WERI-Rb-1 (cell line): ENCODE results near the gene PXYLP1.

Experiments used
- DNase-seq: peaks from one replicate; pipeline ENCODE4 v3.0.0-alpha.2; 2020
- H3K27ac ChIP-seq: fragments of 250-450 bp; sonication (Bioruptor Pico); 2 replicates; pipeline ENCODE4 v1.5.1; 2020; ENCODE audit warnings: mild to moderate bottlenecking, moderate library complexity
- H3K27me3 ChIP-seq: fragments of 250-450 bp; sonication (Bioruptor Pico); 2 replicates; pipeline ENCODE4 v1.5.1; 2021; ENCODE audit warnings: mild to moderate bottlenecking, low read depth, moderate library complexity; ENCODE audit not compliant: insufficient read depth, severe bottlenecking
- H3K36me3 ChIP-seq: fragments of 250-450 bp; sonication (Bioruptor Pico); 2 replicates; pipeline ENCODE4 v1.5.1; 2020; ENCODE audit warnings: mild to moderate bottlenecking, moderate library complexity
- H3K4me3 ChIP-seq: 2 replicates; pipeline ENCODE4 v1.5.1; 2011; ENCODE audit warnings: low read depth, mild to moderate bottlenecking, control low read depth, low read length
- H3K9me3 ChIP-seq: fragments of 250-450 bp; sonication (Bioruptor Pico); 2 replicates; pipeline ENCODE4 v1.5.1; 2021; ENCODE audit warnings: mild to moderate bottlenecking, moderate library complexity; ENCODE audit not compliant: severe bottlenecking
- TF ChIP-seq, protein P1 (sequence below): IDR thresholded peaks from 2 replicates; pipeline ENCODE4 v1.5.1; 2011; ENCODE audit warnings: low read depth, mild to moderate bottlenecking, control low read depth, inconsistent platforms, low read length

The PXYLP1 gene

DNA sequence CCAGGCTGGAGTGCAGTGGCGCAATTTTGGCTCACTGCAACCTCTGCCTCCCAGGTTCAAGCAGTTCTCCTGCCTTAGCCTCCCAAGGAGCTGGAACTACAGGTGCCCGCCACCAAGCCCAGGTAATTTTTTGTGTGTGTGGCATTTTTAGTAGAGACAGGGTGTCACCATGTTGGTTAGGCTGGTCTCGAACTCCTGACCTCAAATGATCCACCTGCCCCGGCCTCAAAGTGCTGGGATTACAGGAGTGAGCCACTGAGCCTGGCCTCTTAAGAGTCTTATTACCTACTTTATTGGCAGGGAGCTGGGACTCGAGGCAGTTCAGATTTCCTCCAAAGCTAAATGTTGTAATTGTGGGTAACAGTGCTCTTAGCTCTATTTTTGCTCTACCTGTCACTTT, 16.4 kb downstream of the PXYLP1 start:
- TF ChIP-seq, protein P1, sequence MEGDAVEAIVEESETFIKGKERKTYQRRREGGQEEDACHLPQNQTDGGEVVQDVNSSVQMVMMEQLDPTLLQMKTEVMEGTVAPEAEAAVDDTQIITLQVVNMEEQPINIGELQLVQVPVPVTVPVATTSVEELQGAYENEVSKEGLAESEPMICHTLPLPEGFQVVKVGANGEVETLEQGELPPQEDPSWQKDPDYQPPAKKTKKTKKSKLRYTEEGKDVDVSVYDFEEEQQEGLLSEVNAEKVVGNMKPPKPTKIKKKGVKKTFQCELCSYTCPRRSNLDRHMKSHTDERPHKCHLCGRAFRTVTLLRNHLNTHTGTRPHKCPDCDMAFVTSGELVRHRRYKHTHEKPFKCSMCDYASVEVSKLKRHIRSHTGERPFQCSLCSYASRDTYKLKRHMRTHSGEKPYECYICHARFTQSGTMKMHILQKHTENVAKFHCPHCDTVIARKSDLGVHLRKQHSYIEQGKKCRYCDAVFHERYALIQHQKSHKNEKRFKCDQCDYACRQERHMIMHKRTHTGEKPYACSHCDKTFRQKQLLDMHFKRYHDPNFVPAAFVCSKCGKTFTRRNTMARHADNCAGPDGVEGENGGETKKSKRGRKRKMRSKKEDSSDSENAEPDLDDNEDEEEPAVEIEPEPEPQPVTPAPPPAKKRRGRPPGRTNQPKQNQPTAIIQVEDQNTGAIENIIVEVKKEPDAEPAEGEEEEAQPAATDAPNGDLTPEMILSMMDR = no peak
- DNase-seq = peak; percentile 25
- Histone ChIP-seq H3K4me3 (no peak overlapping the region), H3K36me3 (peaks cover 2% of the 10 kb centered on the region; the same call in 1 of the 2 replicates), H3K9me3 (no peaks in the 10 kb centered on the region), H3K27ac (no peak overlapping the region), H3K27me3 (no peaks in the 10 kb centered on the region)

DNA sequence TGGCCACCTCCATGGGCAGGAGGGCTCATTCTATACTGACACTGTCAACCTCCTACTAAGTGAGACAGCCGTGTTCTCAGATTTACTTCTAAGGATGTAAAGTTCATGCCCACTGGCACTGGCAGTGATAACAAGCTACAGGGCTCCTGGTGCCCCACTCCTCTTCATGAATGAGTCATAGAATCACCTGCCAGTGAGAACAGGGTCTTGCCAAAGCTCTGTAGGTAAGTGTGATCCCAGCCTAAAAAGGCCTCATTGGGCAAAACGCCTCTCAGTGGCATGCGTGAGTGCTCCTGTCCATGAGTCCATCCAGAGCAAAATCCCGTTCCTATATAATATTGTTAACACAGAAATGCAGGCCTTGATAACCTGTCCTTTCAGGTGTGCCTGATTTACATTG, 17.4 kb downstream of the PXYLP1 start:
- Histone ChIP-seq H3K27me3 (no peaks in the 10 kb centered on the region), H3K4me3 (no peak overlapping the region), H3K9me3 (no peaks in the 10 kb centered on the region), H3K27ac (no peak overlapping the region), H3K36me3 (no peaks in the 10 kb centered on the region)
- no peak for DNase-seq
- TF ChIP-seq, protein P1 = no peak

DNA sequence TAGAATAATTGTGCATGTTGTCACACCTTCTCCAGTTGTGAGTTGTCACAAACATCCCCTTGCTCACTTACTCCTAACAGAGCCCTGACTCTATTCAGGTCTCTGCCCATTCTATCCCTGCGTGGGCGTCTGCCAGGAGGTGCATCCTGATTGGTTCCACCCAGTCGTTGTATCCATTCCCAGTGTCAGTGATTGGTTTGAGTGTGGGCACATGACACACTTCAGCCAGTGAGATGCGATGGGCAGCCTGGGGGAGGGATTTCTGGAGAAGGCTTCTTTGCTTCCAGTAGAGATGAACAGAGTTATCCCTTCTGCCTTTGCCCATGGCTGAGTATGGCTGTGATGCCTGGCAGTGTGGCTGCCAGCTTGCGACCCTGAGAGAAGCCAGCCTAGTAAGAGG, 18.7 kb downstream of the PXYLP1 start:
- no peaks in the 10 kb centered on the region for H3K27me3 ChIP-seq
- no peak overlapping the region for H3K4me3 ChIP-seq
- no peak for DNase-seq
- H3K9me3 ChIP-seq = no peaks in the 10 kb centered on the region
- H3K36me3 ChIP-seq = no peaks in the 10 kb centered on the region
- no peak overlapping the region for H3K27ac ChIP-seq
- TF ChIP-seq, protein P1 = no peak

GRCh38 chr3:141250828-141251227, 19.2 kb downstream of the PXYLP1 start:
- no peaks in the 10 kb centered on the region for H3K27me3 ChIP-seq
- H3K36me3 ChIP-seq = no peaks in the 10 kb centered on the region
- H3K4me3 ChIP-seq = no peak overlapping the region
- no peak overlapping the region for H3K27ac ChIP-seq
- DNase-seq = no peak
- TF ChIP-seq, protein P1 = no peak
- no peaks in the 10 kb centered on the region for H3K9me3 ChIP-seq

- TF ChIP-seq, protein P1 = no peak
- H3K27me3 ChIP-seq = no peaks in the 10 kb centered on the region
- no peaks in the 10 kb centered on the region for H3K36me3 ChIP-seq
- H3K4me3 ChIP-seq = no peak overlapping the region
- H3K9me3 ChIP-seq = no peaks in the 10 kb centered on the region
- no peak overlapping the region for H3K27ac ChIP-seq
- no peak for DNase-seq
Observed at GRCh38 chr3:141253326-141253725, 21.7 kb downstream of the PXYLP1 start.

DNA sequence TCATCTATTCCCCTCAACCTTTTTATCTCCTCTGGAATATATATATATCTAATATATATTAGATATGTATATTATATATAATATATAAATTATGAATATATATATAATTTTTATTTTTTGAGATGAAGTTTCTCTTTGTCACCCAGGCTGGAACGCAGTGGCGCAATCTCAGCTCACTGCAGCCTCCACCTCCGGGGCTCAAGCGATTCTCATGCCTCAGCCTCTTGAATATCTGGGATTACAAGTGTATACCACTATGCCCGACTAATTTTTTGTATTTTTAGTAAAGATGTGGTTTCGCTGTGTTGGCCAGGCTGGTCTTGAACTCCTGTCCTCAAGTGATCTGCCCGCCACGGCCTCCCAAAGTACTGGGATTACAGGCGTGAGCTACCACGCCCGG, 22.2 kb downstream of the PXYLP1 start:
- TF ChIP-seq, protein P1 = no peak
- no peak for DNase-seq
- H3K36me3 ChIP-seq = no peaks in the 10 kb centered on the region
- H3K27ac ChIP-seq = no peak overlapping the region
- no peaks in the 10 kb centered on the region for H3K27me3 ChIP-seq
- no peak overlapping the region for H3K4me3 ChIP-seq
- H3K9me3 ChIP-seq = no peaks in the 10 kb centered on the region
